NCI-H2171 treated with DMSO at 0.1 percent for 48 hours (cell line): Measurements from ENCODE around the gene THRA.
A peak's percentile ranks its signal among the peaks of the same experiment; 100 is the strongest.

Source experiments
- DNase-seq: peaks from one replicate; lab custom pipeline; 2025; lab: John Stamatoyannopoulos, UW

THRA gene

GRCh38 chr17:40099619-40100418 is 37.1 kb downstream of the THRA start:
- no peak for DNase-seq

- DNase-seq, result no peak
These were observed 37.6 kb downstream of the THRA start, which contains the start of gene NR1D1 for GRCh38 chr17:40100419-40100668. NR1D1 (minus strand) TSS chr17:40100589; CDS start chr17:40100094, 495 bp downstream.

GRCh38 chr17:40100669-40101366 is 38.1 kb downstream of the THRA start:
- DNase-seq, result peak; percentile 96

GRCh38 chr17:40101367-40102210 is 38.8 kb downstream of the THRA start:
- DNase-seq, result no peak

GRCh38 chr17:40103071-40103661 is 40.4 kb downstream of the THRA start:
- DNase-seq, result no peak

- no peak for DNase-seq
These were observed 40.9 kb downstream of the THRA start for GRCh38 chr17:40103688-40104087.

- DNase-seq, result no peak
These were observed 42.1 kb downstream of the THRA start for GRCh38 chr17:40104594-40105486.

- DNase-seq, result no peak
These were observed 43.3 kb downstream of the THRA start for GRCh38 chr17:40105861-40106759.

- no peak for DNase-seq
These were observed 44.2 kb downstream of the THRA start for GRCh38 chr17:40106760-40107521.

- DNase-seq, result no peak
These were observed 44.9 kb downstream of the THRA start for GRCh38 chr17:40107522-40108174.

- no peak for DNase-seq
These were observed 46.4 kb downstream of the THRA start for GRCh38 chr17:40108970-40109824.

- no peak for DNase-seq
These were observed 47.5 kb downstream of the THRA start for GRCh38 chr17:40110026-40110845.

GRCh38 chr17:40111221-40112128 is 48.7 kb downstream of the THRA start:
- DNase-seq, result peak; percentile 93

- DNase-seq, result no peak
These were observed 49.5 kb downstream of the THRA start for GRCh38 chr17:40112191-40112711.

GRCh38 chr17:40112718-40113109 is 49.9 kb downstream of the THRA start:
- no peak for DNase-seq
